DMS79 treated with DMSO at 0.1 percent for 48 hours (cell line): ENCODE results near the gene GABRG3.

Source experiments
- DNase-seq: peaks from one replicate; lab custom pipeline; 2025; lab: John Stamatoyannopoulos, UW

Gene GABRG3

GRCh38 chr15:27418726-27419125 is 447.7 kb downstream of the GABRG3 start:
- peak; percentile 42 for DNase-seq

- no peak for DNase-seq
These were observed 452.0 kb downstream of the GABRG3 start for GRCh38 chr15:27422997-27423396.

GRCh38 chr15:27426805-27427204 is 455.8 kb downstream of the GABRG3 start:
- DNase-seq: peak; percentile 78

GRCh38 chr15:27427276-27427675 is 456.3 kb downstream of the GABRG3 start:
- DNase-seq: peak; percentile 78

GRCh38 chr15:27428151-27428550 is 457.2 kb downstream of the GABRG3 start:
- DNase-seq: no peak

- no peak for DNase-seq
These were observed 458.6 kb downstream of the GABRG3 start for GRCh38 chr15:27429577-27429976.

GRCh38 chr15:27433604-27434003 is 462.6 kb downstream of the GABRG3 start:
- DNase-seq: no peak

GRCh38 chr15:27438403-27439375 is 467.7 kb downstream of the GABRG3 start:
- DNase-seq: peak; percentile 37

GRCh38 chr15:27441120-27441519 is 470.1 kb downstream of the GABRG3 start:
- DNase-seq: no peak

- no peak for DNase-seq
These were observed 477.3 kb downstream of the GABRG3 start for GRCh38 chr15:27448234-27448633.

GRCh38 chr15:27448986-27449385 is 478.0 kb downstream of the GABRG3 start:
- no peak for DNase-seq

- DNase-seq: no peak
These were observed 479.0 kb downstream of the GABRG3 start for GRCh38 chr15:27449941-27450340.

- DNase-seq: peak; percentile 61
These were observed 483.5 kb downstream of the GABRG3 start for GRCh38 chr15:27454281-27455075.

- DNase-seq: no peak
These were observed 485.8 kb downstream of the GABRG3 start for GRCh38 chr15:27456807-27457206.

GRCh38 chr15:27457766-27458165 is 486.8 kb downstream of the GABRG3 start:
- no peak for DNase-seq

- DNase-seq: no peak
These were observed 487.5 kb downstream of the GABRG3 start for GRCh38 chr15:27458345-27459084.

GRCh38 chr15:27459836-27460235 is 488.9 kb downstream of the GABRG3 start:
- DNase-seq: no peak

GRCh38 chr15:27461181-27461580 is 490.2 kb downstream of the GABRG3 start:
- no peak for DNase-seq

GRCh38 chr15:27463525-27464088 is 492.6 kb downstream of the GABRG3 start:
- no peak for DNase-seq

GRCh38 chr15:27464941-27465612 is 494.1 kb downstream of the GABRG3 start:
- DNase-seq: no peak

- no peak for DNase-seq
These were observed 495.8 kb downstream of the GABRG3 start for GRCh38 chr15:27466758-27467157.
